Loucy (cell line): Measurements from ENCODE around the gene STAC3.

Experiments
- CTCF ChIP-seq: fragments of 200-600 bp; sonication (generic); conservative IDR thresholded peaks from 2 replicates; pipeline ENCODE4 v1.5.1; 2014; ENCODE audit warnings: mild to moderate bottlenecking, antibody characterized with exemption, low read length
- EZH2phosphoT487 ChIP-seq: fragments of 200-600 bp; IDR thresholded peaks from 2 replicates; pipeline ENCODE4 v1.6.1; 2018; ENCODE audit warnings: antibody characterized with exemption, mild to moderate bottlenecking, moderate library complexity, borderline replicate concordance

GRCh38 chr12:57299514-57300016 lies 48.6 kb upstream of the STAC3 start:
- TF ChIP-seq CTCF (no peak), EZH2phosphoT487 (no peak)
